ENCODE measurements around the gene STK38.
"Not testable (repeated sequence)": the region's sequence is repeated elsewhere in the genome, so short reads cannot be mapped to it uniquely, and the experiment has no call there.

Gene STK38

GRCh38 chr6:36517408-36517807, 29.9 kb downstream of the STK38 start:
- no peak for DNase-seq

GRCh38 chr6:36516988-36517387, 30.3 kb downstream of the STK38 start:
- no peak for DNase-seq

- DNase-seq = no peak
Measured at GRCh38 chr6:36516559-36516958, 30.7 kb downstream of the STK38 start.

- DNase-seq = no peak
Measured at GRCh38 chr6:36515844-36516243, 31.4 kb downstream of the STK38 start.

GRCh38 chr6:36514554-36515456, 32.5 kb downstream of the STK38 start:
- DNase-seq = no peak

GRCh38 chr6:36510365-36510764, 36.9 kb downstream of the STK38 start:
- DNase-seq = no peak

GRCh38 chr6:36508532-36508931, 38.7 kb downstream of the STK38 start:
- DNase-seq = no peak

- no peak for DNase-seq
Measured at GRCh38 chr6:36506611-36507010, 40.7 kb downstream of the STK38 start.

- no peak for DNase-seq
Measured at GRCh38 chr6:36505744-36506534, 41.3 kb downstream of the STK38 start.

- DNase-seq = no peak
Measured at GRCh38 chr6:36504982-36505381, 42.3 kb downstream of the STK38 start.

GRCh38 chr6:36504181-36504580, 43.1 kb downstream of the STK38 start:
- no peak for DNase-seq

- no peak for DNase-seq
Measured at GRCh38 chr6:36501686-36502085, 45.6 kb downstream of the STK38 start.

GRCh38 chr6:36499918-36500317, 47.4 kb downstream of the STK38 start:
- DNase-seq = no peak

GRCh38 chr6:36495086-36495485, 52.2 kb downstream of the STK38 start:
- no peak for DNase-seq

- DNase-seq = no peak
Measured at GRCh38 chr6:36493859-36494258, 53.4 kb downstream of the STK38 start.

GRCh38 chr6:36493319-36493718, 54.0 kb downstream of the STK38 start:
- DNase-seq = no peak

- DNase-seq = no peak
Measured at GRCh38 chr6:36492621-36493020, 54.7 kb downstream of the STK38 start.

- no peak for DNase-seq
Measured at GRCh38 chr6:36492092-36492491, 55.2 kb downstream of the STK38 start.

GRCh38 chr6:36491378-36491965, 55.8 kb downstream of the STK38 start:
- DNase-seq = no peak

- DNase-seq = no peak
Measured at GRCh38 chr6:36489426-36489825, 57.9 kb downstream of the STK38 start.

- DNase-seq = no peak
Measured at GRCh38 chr6:36488221-36488620, 59.1 kb downstream of the STK38 start.

GRCh38 chr6:36487698-36488097, 59.6 kb downstream of the STK38 start:
- DNase-seq = no peak

- no peak for DNase-seq
Measured at GRCh38 chr6:36484736-36485135, 62.5 kb downstream of the STK38 start.

- DNase-seq = not testable (repeated sequence)
Measured at GRCh38 chr6:36483326-36483725, 64.0 kb downstream of the STK38 start.

Measured in DMS153 (cell line).